RCC 7860 (cell line): ENCODE data around the gene FRMD1.

ENCODE experiments used
- DNase-seq: peaks from one replicate; pipeline ENCODE4 v3.0.0-alpha.2; 2015; ENCODE audit warnings: low spot score
- FAIRE-seq: peaks from 2 replicates; lab custom pipeline; 2012; peaks lifted over from hg19 to GRCh38; lab: Jason Lieb, UNC

The FRMD1 gene

GRCh38 chr6:168096271-168096764 is 17.3 kb upstream of the FRMD1 start:
- DNase-seq = no peak
- FAIRE-seq = no peak

- DNase-seq (no peak), FAIRE-seq (no peak)
Measured at GRCh38 chr6:168095716-168096250, 16.8 kb upstream of the FRMD1 start.

DNA sequence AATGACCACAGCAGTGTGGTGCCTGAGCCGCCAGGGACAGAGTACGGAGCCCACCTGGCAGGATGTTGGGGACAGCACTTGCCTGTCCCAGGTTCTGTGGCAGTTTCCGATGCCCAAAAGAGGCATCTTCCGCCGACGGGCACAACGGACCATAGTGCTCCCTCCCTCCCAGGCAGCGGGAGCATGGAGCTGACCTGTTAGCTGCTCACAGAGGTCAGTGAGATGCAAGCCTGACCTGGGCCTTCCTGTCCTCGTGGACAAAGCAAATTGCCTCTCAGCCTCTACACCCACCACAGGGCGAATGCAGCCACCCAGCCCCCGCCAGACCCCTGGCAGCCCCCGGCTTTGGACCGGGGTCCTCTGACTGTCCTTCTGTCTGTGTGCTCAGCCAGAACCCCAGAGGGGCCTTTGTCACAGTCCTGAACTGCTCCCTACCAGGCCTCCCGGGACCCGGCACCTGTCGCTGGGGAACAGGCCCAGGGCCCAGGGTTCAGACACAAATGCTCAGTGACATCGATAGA is 16.2 kb upstream of the FRMD1 start:
- FAIRE-seq = no peak
- DNase-seq = no peak

GRCh38 chr6:168093634-168094033 is 14.6 kb upstream of the FRMD1 start:
- DNase-seq (no peak), FAIRE-seq (no peak)

DNA sequence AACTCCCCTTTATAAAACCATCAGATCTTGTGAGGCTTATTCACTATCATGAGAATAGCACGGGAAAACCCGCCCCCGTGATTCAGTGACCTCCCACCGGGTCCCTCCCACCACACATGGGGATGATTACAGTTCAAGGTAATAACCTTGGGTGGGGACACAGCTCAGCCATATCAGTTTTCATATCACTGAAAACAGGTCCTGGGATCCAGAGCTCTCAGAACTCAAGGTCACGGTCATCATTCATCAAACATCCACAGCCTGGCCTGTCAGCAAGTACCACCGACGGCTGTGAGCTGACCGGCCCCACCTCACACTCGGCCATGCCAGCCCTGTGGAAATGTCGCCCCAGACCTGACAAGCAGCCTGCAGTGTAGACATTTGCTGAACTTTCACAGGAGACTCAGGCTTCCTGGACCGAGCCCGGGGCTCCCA is 14.1 kb upstream of the FRMD1 start:
- FAIRE-seq = no peak
- DNase-seq = no peak

DNA sequence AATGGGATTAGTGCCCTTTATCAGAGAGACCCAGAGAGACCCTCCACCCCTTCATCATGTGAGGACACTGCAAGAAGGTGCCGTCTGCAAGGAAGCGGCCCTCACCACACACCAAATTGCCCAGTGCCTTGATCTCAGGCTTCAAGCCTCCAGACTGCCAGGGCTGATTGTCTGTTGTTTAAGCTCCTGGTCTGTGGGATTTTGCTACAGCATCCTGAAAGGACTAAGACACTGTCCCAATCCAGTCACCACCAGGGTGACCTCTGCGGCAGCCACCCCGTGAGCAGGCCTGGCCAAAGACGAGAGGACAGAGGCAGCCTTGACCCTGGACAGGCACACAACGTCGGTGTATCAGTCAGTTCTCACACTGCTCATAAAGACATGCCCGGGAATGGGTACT is 13.5 kb upstream of the FRMD1 start:
- no peak for DNase-seq
- FAIRE-seq = no peak

GRCh38 chr6:168091381-168092264 is 12.6 kb upstream of the FRMD1 start:
- DNase-seq (no peak), FAIRE-seq (no peak)

- no peak for FAIRE-seq
- DNase-seq = no peak
Measured at GRCh38 chr6:168090706-168091105, 11.7 kb upstream of the FRMD1 start.

GRCh38 chr6:168090064-168090690 is 11.2 kb upstream of the FRMD1 start:
- FAIRE-seq (no peak), DNase-seq (no peak)

DNA sequence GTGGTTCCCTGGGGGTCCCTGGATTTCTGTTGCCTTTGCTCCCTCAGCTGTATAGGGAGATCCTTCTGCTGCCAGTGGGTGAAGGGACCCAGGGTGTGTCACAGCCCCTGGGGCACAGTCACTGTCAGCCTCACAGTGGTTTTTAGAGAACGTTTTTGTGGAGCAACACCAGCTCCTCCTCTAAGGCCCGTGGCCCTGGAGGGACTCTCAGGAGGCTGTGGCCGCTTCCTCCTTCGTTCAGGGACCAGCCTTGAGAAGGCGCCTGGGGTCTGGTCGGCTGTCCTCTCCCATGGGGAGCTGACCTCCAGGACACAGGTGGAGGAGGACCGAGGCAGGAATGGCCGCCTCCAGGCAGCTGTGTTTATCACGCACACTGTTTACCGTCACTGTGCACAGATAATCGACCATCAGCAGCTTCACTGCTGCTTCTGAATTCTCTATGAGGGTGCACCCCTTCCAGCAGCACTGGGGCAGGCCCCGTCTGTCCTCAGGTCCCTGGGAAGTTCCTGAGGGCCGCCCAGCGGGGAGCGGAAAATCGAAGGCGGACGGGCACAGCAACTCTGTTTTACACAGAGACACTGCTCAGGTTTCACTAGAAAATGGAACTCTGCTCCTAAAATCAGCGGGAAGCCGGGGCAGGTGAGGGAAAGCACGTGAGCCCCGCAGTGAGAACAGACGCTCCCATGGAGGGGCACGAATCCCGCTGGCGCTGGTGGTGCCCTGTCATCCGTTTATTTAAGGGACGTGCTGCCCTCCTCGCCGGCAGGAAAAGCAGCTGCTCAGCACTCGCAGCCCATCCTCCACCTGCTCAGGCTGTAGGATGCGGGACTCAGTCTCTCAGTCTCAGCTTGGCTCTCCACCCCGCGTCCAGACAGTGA is 10.4 kb upstream of the FRMD1 start:
- no peak for FAIRE-seq
- no peak for DNase-seq

- DNase-seq (no peak), FAIRE-seq (no peak)
Measured at GRCh38 chr6:168088161-168089053, 9.4 kb upstream of the FRMD1 start.

- no peak for FAIRE-seq
Measured at GRCh38 chr6:168087436-168088160, 8.6 kb upstream of the FRMD1 start.

GRCh38 chr6:168086616-168087015 is 7.6 kb upstream of the FRMD1 start:
- FAIRE-seq = no peak
- no peak for DNase-seq

More at GRCh38 chr6:168087436-168088160, 8.6 kb upstream of the FRMD1 start:
- DNase-seq = no peak

DNA sequence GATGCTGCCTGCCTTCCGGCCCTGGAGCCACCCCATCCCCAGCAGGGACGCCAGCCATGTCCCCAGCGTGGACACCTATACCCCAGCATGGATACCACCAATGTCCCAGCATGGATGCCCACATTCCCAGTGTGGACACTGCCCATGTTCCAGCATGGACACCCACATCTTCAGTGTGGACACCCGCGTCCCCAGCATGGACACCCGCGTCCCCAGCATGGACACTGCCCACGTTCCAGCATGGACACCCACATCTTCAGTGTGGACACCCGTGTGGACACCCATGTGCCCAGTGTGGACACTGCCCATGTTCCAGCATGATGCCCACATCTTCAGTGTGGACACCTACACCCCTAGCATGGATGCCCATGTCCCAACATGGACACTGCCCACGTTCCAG is 7.1 kb upstream of the FRMD1 start:
- FAIRE-seq = no peak
- DNase-seq = no peak

DNA sequence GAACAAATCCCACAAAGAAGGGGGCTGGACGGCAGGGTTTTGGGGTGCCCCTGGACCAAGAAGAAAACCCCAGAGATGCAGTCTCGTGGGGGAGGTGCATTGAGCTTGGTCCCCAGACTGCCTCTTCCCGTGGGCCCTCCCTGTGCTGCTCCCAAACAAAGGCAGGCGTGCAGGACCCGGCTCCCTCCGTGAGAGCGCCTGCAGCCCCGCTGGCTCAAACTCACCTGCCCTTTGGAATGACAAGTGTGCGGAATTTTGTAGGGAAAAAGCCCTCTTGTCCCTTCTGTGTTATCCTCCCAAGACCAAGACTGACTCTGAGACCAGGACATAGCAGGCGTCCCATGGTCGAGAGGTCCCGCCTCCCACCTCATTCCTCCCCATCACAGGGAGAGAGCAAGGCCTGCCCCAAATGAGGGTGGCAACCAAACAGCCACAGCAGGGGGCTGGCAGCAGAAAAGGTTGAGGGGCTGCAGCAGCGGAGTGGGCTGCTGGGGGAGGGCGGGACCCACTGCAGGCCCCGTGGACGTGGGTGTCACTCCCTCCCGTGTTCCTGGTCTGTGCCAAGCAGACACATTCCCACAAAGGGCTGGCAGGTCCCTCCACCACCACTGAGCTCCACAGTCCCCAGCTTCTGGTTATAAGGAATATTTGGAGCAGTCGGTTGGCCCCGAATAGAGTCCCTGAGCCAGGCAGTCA is 5.6 kb upstream of the FRMD1 start:
- DNase-seq (no peak), FAIRE-seq (no peak)

- FAIRE-seq (no peak), DNase-seq (no peak)
Measured at GRCh38 chr6:168083514-168083885, 4.5 kb upstream of the FRMD1 start.

DNA sequence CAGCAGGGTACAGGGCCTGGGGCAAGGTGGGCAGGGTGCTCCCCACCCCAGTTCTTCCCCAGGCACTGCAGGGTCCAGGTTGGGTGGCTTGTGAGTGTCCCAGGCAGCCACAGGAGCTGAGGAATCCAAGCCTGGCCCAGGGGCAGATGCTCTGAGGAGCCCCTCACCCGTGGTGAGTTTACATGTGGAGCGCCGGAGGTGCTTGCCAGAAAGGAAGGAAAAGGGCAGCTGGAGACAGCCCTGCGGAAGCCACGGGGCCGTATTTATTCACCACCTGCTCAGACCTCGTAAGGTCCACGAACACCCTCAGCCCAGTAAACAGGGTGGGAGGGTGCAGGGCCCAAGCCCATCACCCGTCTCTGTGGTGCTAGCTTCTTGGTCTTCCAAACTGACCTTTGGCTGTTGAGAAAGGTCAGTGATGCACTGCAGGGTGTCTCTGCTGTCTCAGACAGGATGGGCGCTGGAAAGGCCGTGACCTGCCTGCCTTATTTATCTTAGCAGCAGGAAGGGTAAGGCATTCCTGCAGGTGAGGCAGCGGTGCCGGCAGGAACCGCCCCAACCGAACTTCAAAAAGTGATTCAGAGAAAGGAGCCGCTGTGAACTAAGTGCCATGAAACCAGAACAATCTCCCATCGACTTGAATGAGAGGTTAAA is 4.0 kb upstream of the FRMD1 start:
- FAIRE-seq (no peak), DNase-seq (no peak)
